HTR-8/SVneo (cell line): ENCODE results near the gene MBOAT2.
A peak's percentile ranks its signal among the peaks of the same experiment; 100 is the strongest.
"Not testable (repeated sequence)": the region's sequence is repeated elsewhere in the genome, so short reads cannot be mapped to it uniquely, and the experiment has no call there.

ENCODE experiments used
- DNase-seq: peaks from one replicate; pipeline ENCODE4 v3.0.0; 2011; ENCODE audit warnings: low spot score, mixed read lengths; ENCODE audit not compliant: insufficient read length
- FAIRE-seq: peaks from 2 replicates; lab custom pipeline; 2011; peaks lifted over from hg19 to GRCh38; lab: Jason Lieb, UNC

The MBOAT2 gene

DNA sequence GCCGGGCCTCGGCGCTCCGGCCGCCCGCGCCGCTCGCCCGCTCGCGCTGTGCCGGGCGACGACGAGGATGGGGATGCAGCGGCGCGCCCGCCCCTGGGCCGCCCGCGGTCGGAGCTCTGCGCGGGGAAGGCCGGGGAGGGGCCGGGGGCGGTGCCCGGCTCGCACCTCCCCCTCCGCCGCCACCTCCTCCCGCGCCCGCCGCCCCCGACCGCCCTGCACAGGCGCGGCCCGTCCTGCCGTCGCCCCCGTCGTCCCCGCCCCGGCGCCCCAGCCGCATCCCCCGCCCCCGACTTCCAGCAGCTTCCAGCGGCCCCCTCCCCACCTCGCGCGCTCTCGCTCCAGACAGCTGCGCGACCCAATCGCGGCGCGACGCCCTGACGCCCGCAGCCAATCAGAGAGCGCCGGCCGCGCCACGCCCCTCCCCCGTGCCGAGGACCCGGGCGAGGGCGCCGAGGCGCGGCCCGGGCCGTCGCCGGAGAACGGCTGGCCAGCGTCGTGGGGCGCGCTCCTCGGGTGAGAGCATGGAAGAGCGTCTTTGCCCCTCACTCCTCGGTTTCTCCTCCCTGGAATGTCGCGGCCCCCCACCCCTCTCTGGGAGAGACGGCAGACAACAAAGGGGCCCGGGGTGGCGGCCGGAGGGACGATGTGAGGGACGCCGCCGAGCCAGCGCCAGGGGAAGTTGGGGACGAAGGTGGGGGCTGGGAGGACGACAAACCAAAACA, at the start of gene MBOAT2:
Gene MBOAT2 (minus strand): TSS at position 69 of the 722 bp plus-strand sequence. CDS start 70 bp downstream, outside the sequence.
- FAIRE-seq = peak; percentile 78
- DNase-seq = peak; percentile 98

DNA sequence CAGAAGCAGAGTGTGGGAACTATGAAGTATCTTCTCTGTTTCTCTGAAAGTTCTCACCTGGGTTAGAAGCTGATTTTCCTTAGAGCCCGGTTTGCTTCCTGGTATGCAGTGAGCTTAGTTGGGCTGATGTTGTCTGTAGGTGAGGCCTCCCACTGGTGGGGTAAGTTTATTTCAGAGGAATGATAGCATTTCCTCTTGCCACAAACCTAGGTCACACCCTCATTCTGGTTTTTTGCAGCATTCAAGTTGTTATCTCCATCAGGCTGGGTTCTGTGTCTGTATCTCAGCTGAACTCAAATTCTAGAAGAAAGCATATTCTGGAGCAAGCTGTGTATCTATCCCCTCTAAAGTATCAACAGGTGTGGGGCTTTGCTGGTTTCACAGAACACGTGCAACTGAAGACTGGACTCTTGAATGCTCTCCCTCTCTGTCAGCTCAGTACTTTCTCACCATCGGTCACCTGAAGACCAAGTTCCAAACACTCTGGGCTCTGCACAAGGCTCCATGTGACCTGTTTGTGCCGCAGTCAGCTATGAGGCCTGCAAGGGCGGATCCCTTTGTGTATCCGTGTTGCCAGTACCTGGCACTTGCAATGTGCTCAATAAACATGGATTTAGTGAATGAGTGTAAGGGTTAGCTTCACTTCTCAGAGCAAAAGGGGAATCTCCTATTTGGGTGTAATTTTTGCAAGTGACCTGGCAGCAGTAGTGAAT, 49.5 kb upstream of the MBOAT2 start:
- DNase-seq (no peak), FAIRE-seq (no peak)

DNA sequence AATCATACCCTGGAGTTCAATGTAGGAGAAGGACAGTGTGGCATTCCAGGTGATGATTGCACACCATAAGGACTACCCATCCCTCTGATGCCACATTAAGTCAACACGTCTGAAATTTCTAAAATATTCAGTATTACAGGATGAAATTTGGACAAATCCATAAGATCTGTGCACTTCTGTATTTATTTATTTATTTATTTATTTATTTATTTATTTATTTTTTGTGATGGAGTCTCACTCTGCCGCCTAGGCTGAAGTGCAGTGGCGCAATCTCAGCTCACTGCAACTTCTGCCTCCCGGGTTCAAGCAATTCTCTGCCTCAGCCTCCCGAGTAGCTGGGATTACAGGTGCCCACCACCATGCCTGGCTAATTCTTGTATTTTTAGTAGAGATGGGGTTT, 48.0 kb upstream of the MBOAT2 start:
- not testable (repeated sequence) for FAIRE-seq, DNase-seq

DNA sequence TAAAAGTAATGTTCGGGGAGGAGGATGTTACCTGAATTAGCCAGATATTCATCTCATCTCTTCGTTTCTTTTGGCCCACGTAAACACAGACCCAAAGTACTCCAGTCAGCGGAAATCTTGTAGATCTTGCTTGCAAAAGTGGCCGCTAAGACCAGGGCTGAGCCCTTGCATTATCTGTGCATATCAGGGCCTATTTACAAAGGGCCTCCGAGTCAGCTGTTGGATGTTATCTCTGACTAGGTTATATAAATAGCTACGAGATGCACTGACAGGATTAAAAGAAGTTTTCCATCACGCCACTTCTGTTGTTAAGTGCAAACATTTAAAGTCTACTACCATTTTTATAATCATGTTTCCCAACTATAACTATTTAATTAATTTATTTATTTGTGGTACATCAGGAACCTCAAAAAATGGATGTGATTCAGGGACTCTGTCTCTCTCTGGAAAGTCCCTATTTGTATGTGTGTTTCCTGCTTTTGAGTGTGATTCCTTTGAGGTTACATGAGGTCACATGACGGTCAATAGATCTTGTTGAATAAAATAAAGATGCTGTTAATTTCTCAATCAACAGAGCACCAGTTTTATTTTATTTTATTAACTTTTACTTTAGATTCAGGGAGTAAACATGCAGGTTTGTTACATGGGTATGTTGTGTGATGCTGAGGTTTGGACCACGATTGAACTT, 46.8 kb upstream of the MBOAT2 start:
- DNase-seq = no peak
- FAIRE-seq = no peak

DNA sequence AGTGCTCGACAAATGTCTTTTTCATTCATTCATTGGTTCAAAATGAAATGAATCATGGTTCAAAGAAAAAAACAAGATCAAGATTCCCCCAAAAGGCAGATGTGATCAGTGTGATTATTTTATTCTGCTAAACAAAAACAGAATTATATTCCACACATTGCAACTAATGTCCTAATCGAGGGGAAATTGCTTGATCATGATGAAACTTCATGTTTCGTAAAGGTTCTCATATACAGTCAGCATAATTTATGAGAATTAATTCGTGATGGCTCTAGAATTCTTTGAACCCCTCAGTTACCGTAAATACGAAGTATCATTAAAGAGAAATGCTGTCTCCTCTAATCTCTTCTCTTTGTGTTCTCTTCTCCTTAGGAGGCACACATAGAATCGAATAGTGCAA, 42.1 kb upstream of the MBOAT2 start:
- FAIRE-seq (no peak), DNase-seq (no peak)

DNA sequence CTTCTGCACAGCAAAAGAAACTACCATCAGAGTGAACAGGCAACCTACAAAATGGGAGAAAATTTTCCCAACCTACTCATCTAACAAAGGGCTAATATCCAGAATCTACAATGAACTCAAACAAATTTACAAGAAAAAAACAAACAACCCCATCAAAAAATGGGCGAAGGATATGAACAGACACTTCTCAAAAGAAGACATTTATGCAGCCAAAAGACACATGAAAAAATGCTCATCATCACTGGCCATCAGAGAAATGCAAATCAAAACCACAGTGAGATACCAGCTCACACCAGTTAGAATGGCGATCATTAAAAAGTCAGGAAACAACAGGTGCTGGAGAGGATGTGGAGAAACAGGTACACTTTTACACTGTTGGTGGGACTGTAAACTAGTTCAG, 40.0 kb upstream of the MBOAT2 start:
- not testable (repeated sequence) for DNase-seq, FAIRE-seq

DNA sequence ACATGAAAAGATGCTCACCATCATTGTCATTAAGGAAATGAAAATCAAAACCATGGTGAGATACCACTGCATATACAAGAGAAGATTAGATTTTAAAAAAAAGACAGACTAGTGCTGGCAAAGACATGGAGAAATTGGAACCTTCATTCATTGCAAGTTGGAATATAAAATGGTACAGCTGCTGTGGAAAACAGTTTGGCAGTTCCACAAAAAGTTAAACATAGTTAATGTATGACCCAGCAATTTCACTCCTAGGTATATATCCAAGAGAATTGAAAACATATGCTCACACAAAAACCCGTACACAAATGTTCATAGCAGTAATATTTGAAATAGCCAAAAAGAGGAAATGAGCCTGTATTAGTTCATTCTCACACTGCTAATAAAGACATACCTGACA, 33.7 kb upstream of the MBOAT2 start:
- DNase-seq (no peak), FAIRE-seq (no peak)

- no peak for FAIRE-seq
- no peak for DNase-seq
Observed at GRCh38 chr2:9033385-9034168, 30.1 kb upstream of the MBOAT2 start.

DNA sequence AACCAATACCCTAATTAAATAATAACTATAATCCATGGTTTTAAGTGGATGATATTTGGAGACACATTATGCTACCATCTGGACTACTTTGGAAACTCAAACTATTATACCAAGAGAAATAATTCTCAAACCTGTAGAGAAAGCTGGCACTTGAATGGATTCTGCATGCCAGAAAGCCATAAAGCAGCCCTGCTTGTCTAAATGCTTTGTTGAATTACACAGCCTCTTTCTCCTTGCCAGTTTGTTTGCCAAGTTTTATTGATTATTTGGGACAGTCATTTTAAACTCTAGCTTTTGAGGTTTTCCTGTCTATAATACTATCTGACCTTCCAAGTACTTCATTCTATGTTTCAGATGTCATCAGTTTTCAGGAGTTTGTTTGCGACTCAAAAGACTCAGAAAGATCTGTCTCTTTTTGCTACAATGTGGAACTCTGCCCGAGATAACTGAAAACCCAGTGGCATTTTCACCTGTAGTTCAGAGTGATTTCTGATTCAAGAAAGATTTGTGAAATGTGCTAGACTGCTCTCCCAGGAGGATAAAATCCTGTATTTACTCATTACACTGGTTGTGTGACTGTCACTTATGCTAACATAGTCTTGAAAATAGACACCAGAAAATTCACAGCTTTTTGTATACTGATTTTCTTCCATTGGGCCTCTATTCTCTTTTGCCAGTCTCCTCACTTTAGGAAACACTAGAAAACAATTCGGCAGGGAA, 29.2 kb upstream of the MBOAT2 start:
- no peak for FAIRE-seq
- DNase-seq = no peak

DNA sequence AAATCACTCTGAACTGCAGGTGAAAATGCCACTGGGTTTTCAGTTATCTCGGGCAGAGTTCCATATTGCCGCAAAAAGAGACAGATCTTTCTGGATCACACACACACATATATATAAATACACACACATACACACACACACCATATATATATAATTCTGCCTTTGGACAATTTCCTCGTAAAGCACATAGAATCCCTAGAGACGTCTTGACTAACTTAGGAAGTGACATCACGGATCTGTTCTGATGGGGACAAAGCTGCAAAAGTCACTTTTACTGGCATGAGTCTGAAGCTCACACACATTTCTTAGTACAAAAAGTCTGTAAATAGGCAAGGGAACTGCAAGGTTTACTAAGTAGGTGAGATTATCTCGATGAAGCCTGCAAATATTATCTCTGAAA, 28.6 kb upstream of the MBOAT2 start:
- DNase-seq (no peak), FAIRE-seq (no peak)

DNA sequence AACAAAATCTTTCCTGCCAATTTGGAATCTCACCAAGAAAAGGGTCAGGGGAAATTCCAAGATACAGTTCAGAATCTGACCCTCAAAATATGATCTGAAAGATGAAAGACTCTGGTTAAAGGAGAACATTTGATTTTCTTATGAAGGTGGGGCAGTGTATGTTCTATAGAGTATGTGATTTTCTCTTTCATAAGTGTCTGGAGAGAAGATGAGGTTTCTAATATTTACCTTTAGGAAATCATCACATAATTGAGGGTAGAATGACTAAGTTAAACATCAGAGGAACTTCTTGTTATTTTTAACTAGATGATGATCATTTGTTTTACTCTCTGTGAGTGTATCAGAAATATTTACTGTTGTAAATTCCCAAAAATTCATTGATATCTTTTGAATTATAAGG, 27.8 kb upstream of the MBOAT2 start:
- DNase-seq (no peak), FAIRE-seq (no peak)

DNA sequence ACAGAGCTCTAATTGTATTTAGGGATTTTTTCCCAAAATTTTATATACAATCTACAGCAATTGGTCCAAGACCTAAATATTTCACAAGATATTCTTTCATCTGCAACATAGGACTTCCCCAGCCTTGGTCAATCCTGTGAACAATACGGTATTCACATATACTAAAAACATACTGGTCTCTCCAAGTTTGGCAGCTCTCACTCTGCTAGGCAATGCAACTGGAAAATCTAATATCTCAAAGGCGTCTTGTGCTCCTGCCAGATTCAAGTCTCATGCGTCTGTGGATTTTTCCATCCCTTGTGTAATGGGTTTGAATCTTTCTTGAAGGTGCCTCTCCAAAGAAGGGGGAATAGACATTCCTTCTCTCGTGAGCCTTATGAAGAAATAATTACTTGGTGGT, 27.4 kb upstream of the MBOAT2 start:
- no peak for DNase-seq

DNA sequence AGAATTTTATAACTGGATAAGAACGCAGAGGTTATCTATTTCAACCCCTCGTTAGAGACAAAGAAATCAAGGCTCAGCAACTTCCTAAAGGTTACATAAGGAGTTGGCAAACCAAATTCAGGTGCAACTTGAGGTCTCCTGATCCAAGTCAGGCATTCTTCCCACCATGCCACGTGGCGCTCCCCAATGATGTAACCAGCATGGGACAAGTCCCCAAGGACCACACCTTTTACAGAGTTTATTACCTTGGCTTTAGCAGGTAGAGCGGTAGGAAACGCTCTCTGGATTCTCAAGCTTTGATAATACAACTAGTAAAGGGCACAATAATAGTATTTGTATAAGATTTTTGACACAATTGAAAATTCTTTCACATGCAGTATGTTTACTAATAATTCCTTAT, 26.7 kb upstream of the MBOAT2 start:
- DNase-seq (no peak), FAIRE-seq (no peak)

More for the DNA sequence above, 27.4 kb upstream of the MBOAT2 start:
- no peak for FAIRE-seq

- DNase-seq (no peak), FAIRE-seq (no peak)
Observed at GRCh38 chr2:9029721-9030120, 26.2 kb upstream of the MBOAT2 start.

DNA sequence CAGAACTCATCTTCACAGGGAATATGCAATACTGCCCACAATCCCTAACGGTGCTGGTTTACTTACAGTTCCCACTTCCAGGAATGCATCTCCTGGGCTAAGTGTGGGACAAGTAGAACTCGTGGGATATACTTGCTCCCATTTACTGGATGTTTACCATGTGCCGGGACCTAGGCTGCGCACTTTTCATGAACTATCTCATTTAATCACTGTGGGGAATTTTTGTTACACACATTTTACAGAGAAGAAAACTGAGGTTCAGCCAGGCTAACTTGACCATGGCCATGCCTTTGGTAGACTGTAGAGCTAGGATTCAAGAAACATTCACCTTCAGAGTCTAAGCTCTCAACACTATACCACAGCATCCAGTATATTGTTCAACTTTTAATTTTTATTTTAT, 24.4 kb upstream of the MBOAT2 start:
- DNase-seq (no peak), FAIRE-seq (no peak)

GRCh38 chr2:9025746-9026145, 22.3 kb upstream of the MBOAT2 start:
- DNase-seq = no peak
- FAIRE-seq = no peak

DNA sequence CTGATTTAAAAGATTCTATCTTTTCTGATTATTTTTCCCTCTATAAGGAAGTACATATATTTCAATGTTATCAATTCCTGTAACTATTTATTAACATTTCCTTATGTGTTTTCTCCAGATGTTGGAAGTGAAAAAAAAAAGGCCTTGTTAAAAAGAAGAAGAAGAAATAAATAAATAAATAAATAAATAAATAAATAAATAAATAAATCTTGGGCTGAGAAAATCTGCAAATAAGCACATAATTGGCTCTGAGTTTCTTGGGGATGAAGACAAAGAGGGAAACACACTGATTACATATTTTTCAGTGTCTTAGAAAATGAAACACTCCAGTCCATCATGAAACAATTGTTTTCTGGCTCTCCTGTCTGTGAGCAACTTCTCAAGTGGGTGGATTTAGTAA, 21.1 kb upstream of the MBOAT2 start:
- FAIRE-seq (no peak), DNase-seq (no peak)

DNA sequence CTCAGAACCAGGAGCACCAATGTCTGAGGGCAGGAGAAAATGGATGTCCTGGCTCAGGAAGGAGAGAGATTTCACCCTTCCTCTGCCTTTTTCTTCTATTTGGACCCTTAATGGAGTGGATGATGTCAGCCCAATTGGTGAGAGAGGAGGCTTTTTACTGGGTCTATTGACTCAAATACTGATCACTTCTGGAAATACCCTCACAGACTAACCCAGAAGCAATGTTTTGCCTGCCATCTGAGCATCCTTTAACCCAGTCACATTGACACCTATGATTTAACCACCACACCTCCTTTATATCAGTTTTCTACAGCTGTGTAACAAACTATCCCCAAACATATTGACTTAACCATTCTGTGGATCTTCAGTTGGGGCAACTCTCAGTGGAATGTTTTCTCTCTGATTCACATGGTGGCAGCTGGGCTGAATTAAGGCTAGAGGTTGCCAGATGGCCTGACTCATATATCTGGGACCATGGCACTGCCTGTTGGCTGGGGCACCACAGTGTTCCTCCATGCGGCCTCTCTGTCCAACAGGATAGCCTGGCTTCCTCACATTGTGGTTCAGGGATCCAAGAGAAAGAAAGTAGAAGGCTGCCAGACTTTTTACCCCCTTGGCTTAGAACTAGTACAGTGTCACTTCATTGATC, 18.2 kb upstream of the MBOAT2 start:
- FAIRE-seq (no peak), DNase-seq (no peak)

DNA sequence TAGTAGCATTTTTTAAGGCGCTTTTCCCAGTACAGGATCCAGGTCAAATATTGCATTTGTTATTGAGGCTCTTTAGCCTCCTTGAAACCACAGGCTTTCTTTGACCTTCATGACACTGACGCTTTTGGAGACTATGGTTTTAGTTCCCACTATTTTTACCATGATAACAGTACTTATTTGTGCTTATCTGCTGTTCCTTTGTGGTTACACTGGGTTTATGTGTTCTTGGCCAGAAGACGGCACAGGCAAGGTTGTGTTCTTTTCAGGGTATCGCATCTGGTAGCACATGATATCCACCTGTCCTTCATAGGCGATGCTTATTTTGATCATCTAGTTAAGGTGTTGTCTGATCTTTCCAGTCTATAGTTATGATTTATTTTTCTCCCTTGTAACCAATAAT, 16.8 kb upstream of the MBOAT2 start:
- FAIRE-seq (no peak), DNase-seq (no peak)
